H1 (cell line): ENCODE measurements around the gene TSEN34. TPM values are rescaled to one million over a fixed set of nuclear protein-coding genes. Genes with fewer than 3 reads are reported as not detected.

Experiments used
- ATF2 ChIP-seq: IDR thresholded peaks from 2 replicates; pipeline ENCODE4 v1.6.1; 2012; ENCODE audit warnings: low read length, inconsistent platforms
- CREB1 ChIP-seq: IDR thresholded peaks from 2 replicates; pipeline ENCODE4 v1.6.1; 2012; ENCODE audit warnings: inconsistent platforms
- FOSL1 ChIP-seq: IDR thresholded peaks from 2 replicates; pipeline ENCODE4 v1.6.1; 2011; ENCODE audit warnings: mild to moderate bottlenecking, low read depth, low read length, moderate library complexity; ENCODE audit not compliant: insufficient read depth
- GTF2F1 ChIP-seq: IDR thresholded peaks from 2 replicates; pipeline ENCODE4 v1.6.1; 2012; ENCODE audit warnings: low read depth, low read length, improper control_type of control experiment, borderline replicate concordance
- HDAC2 ChIP-seq, 2 experiments: fragments of 300-600 bp in 1 of 2; sonication (generic) in 1 of 2; IDR thresholded peaks; 2 replicates each; pipeline ENCODE4 v1.6.1; 2011 to 2012; ENCODE audit warnings: low read depth in 2 of 2, low read length in 2 of 2, mild to moderate bottlenecking in 2 of 2, moderate library complexity in 2 of 2, borderline replicate concordance in 1 of 2, inconsistent platforms in 1 of 2
- JUND ChIP-seq: IDR thresholded peaks from 2 replicates; pipeline ENCODE4 v1.6.1; 2011; ENCODE audit warnings: mild to moderate bottlenecking, improper control_type of control experiment, low read length
- MAX ChIP-seq: IDR thresholded peaks from 2 replicates; pipeline ENCODE4 v1.6.1; 2012; ENCODE audit warnings: inconsistent platforms
- NANOG ChIP-seq: IDR thresholded peaks from 2 replicates; pipeline ENCODE4 v1.6.1; 2011; ENCODE audit warnings: low read length, low read depth, mild to moderate bottlenecking, inconsistent platforms; ENCODE audit not compliant: insufficient read depth, poor library complexity, severe bottlenecking
- SIRT6 ChIP-seq: IDR thresholded peaks from one replicate; pipeline ENCODE4 v1.7.1; 2012; ENCODE audit warnings: low read length, inconsistent platforms
- SP2 ChIP-seq: IDR thresholded peaks from 2 replicates; pipeline ENCODE4 v1.6.1; 2012; ENCODE audit warnings: mild to moderate bottlenecking, low read length, inconsistent platforms
- ZNF274 ChIP-seq: IDR thresholded peaks from 2 replicates; pipeline ENCODE4 v1.7.0; 2012; ENCODE audit warnings: low read length, borderline replicate concordance; ENCODE audit errors: extremely low read depth
- polyA plus RNA-seq, 7 experiments: library from polyadenylated mRNA; depleted of rRNA in 3 of 7; stranded (reverse) in 5 of 7; unstranded in 2 of 7; fragments of >200 nt in 5 of 7; fragments of 200-250 nt in 2 of 7; gene quantifications; 1 replicate in 5 of 7; 2 replicates in 1 of 7; 4 replicates in 1 of 7; pipeline versions ENCODE4 v1.2.1 to v1.2.3, GENCODE V29; 2011 to 2013; ENCODE audit warnings: missing spikeins in 2 of 7, mixed read lengths in 2 of 7
- total RNA-seq: library from RNA; stranded (reverse); fragmentation: NEBNext Ultra II Directional; extraction: Animal tissue kit (Norgen Biotek cat#: 25700); gene quantifications from 2 replicates; pipeline ENCODE4 v1.2.1, GENCODE V29; 2021

TSEN34 gene
- total and polyA plus RNA-seq, 2 of the 8 experiments (the other 6 are each of a cell fraction or from before 2014, with no cell fraction given): 22.5 to 52.3 TPM

- TF ChIP-seq MAX: no peak
- TF ChIP-seq ZNF274: no peak
- peak; percentile 71; the same call in 1 of the 2 replicates for TF ChIP-seq ATF2
- TF ChIP-seq SP2: no peak
- TF ChIP-seq NANOG: no peak
- TF ChIP-seq GTF2F1: no peak
- no peak for TF ChIP-seq FOSL1
- TF ChIP-seq CREB1: no peak
- no peak for TF ChIP-seq JUND
- TF ChIP-seq HDAC2 (IDR thresholded peaks at IDR 0.05; ENCODE audit: borderline replicate concordance in 1 of 2, low read depth in 2 of 2, low read length in 2 of 2): no peak
- peak; percentile 17 for TF ChIP-seq SIRT6
Observed at GRCh38 chr19:54207983-54208783, 17.1 kb downstream of the TSEN34 start (continued).
